Measurements from ENCODE around the gene SLC29A1. TPM values are rescaled to one million over a fixed set of nuclear protein-coding genes. Genes with fewer than 3 reads are reported as not detected.

SLC29A1 gene
- total RNA-seq, 1 donor from 2014 or later, result 55.0 TPM

GRCh38 chr6:44249082-44249748 lies 25.8 kb downstream of the SLC29A1 start:
- Mint-ChIP-seq H3K4me1 (peaks cover 75% of the 10 kb centered on the region), H3K36me3 (ENCODE audit: low read depth) (peaks cover 52% of the 10 kb centered on the region), H3K27ac (ENCODE audit: unreplicated experiment) (no peak overlapping the region), H3K9me3 (no peaks in the 10 kb centered on the region), H3K4me3 (peak overlapping the region; percentile 100), H3K27me3 (ENCODE audit: low read depth) (peaks cover 24% of the 10 kb centered on the region)
- no peak for TF ChIP-seq CTCF (conservative IDR thresholded peaks at IDR 0.05)
- DNase-seq (ENCODE audit: low read depth, low spot score), result no peak

GRCh38 chr6:44250067-44250717 lies 26.8 kb downstream of the SLC29A1 start:
- Mint-ChIP-seq H3K27ac (ENCODE audit: unreplicated experiment) (no peak overlapping the region), H3K9me3 (no peaks in the 10 kb centered on the region), H3K27me3 (ENCODE audit: low read depth) (peaks cover 27% of the 10 kb centered on the region), H3K36me3 (ENCODE audit: low read depth) (peaks cover 54% of the 10 kb centered on the region), H3K4me3 (peak overlapping the region; percentile 100), H3K4me1 (peaks cover 79% of the 10 kb centered on the region)
- no peak for TF ChIP-seq CTCF (conservative IDR thresholded peaks at IDR 0.05)
- no peak for DNase-seq (ENCODE audit: low read depth, low spot score)

GRCh38 chr6:44250718-44251123 lies 27.3 kb downstream of the SLC29A1 start:
- DNase-seq (ENCODE audit: low read depth, low spot score), result no peak
- H3K27ac Mint-ChIP-seq (ENCODE audit: unreplicated experiment), result no peak overlapping the region
- H3K4me3 Mint-ChIP-seq, result peak overlapping the region; percentile 93
- peaks cover 79% of the 10 kb centered on the region for H3K4me1 Mint-ChIP-seq
- TF ChIP-seq CTCF (conservative IDR thresholded peaks at IDR 0.05), result no peak
- H3K36me3 Mint-ChIP-seq (ENCODE audit: low read depth), result peaks cover 56% of the 10 kb centered on the region
- no peaks in the 10 kb centered on the region for H3K9me3 Mint-ChIP-seq
- peaks cover 28% of the 10 kb centered on the region for H3K27me3 Mint-ChIP-seq (ENCODE audit: low read depth)

- Mint-ChIP-seq H3K36me3 (ENCODE audit: low read depth) (peaks cover 60% of the 10 kb centered on the region), H3K27me3 (ENCODE audit: low read depth) (peaks cover 30% of the 10 kb centered on the region), H3K27ac (ENCODE audit: unreplicated experiment) (peak overlapping the region; percentile 63), H3K4me3 (peak overlapping the region; percentile 93), H3K9me3 (no peaks in the 10 kb centered on the region), H3K4me1 (peaks cover 81% of the 10 kb centered on the region)
- DNase-seq (ENCODE audit: low read depth, low spot score), result no peak
- no peak for TF ChIP-seq CTCF (conservative IDR thresholded peaks at IDR 0.05)
Measured at GRCh38 chr6:44251576-44252524, 28.5 kb downstream of the SLC29A1 start.

GRCh38 chr6:44253307-44254101 lies 30.1 kb downstream of the SLC29A1 start:
- peak overlapping the region; percentile 93 for H3K4me3 Mint-ChIP-seq
- peak; percentile 65 for TF ChIP-seq CTCF (conservative IDR thresholded peaks at IDR 0.05)
- DNase-seq (ENCODE audit: low read depth, low spot score), result peak; percentile 57
- no peak overlapping the region for H3K27ac Mint-ChIP-seq (ENCODE audit: unreplicated experiment)
- H3K9me3 Mint-ChIP-seq, result no peaks in the 10 kb centered on the region
- peaks cover 52% of the 10 kb centered on the region for H3K36me3 Mint-ChIP-seq (ENCODE audit: low read depth)
- H3K27me3 Mint-ChIP-seq (ENCODE audit: low read depth), result peaks cover 30% of the 10 kb centered on the region
- peaks cover 81% of the 10 kb centered on the region for H3K4me1 Mint-ChIP-seq
